Small intestine (tissue), 7 donors: ENCODE results near the gene NOMO2. TPM values are rescaled to one million over a fixed set of nuclear protein-coding genes. Genes with fewer than 3 reads are reported as not detected.
A peak's percentile ranks its signal among the peaks of the same experiment; 100 is the strongest.
"Not testable (repeated sequence)": the region's sequence is repeated elsewhere in the genome, so short reads cannot be mapped to it uniquely, and the experiment has no call there.

Experiments
- DNase-seq, 2 donors: peaks; one replicate each; pipeline versions ENCODE4 v3.0.0 to v3.0.0-alpha.2; 2013
- FAIRE-seq: peaks from 2 replicates; lab custom pipeline; 2012; peaks lifted over from hg19 to GRCh38; lab: Jason Lieb, UNC
- H3K27ac ChIP-seq, 3 donors: one replicate each; pipeline ENCODE4 v1.5.1; 2013; ENCODE audit warnings: low read length in 2 of 3, mild to moderate bottlenecking in 2 of 3, control low read depth in 1 of 3, inconsistent platforms in 1 of 3, low read depth in 1 of 3, moderate library complexity in 1 of 3
- H3K27me3 ChIP-seq, 3 donors: one replicate each; pipeline ENCODE4 v1.6.1; 2013; ENCODE audit warnings: low read length in 3 of 3, inconsistent platforms in 1 of 3; ENCODE audit not compliant: control insufficient read depth in 3 of 3, insufficient read depth in 3 of 3
- H3K36me3 ChIP-seq, 3 donors: one replicate each; pipeline ENCODE4 v1.6.1; 2013; ENCODE audit warnings: low read length in 3 of 3, inconsistent platforms in 1 of 3, low read depth in 1 of 3, mild to moderate bottlenecking in 1 of 3, moderate library complexity in 1 of 3; ENCODE audit not compliant: control insufficient read depth in 3 of 3, insufficient read depth in 2 of 3
- H3K4me1 ChIP-seq, 3 donors: one replicate each; pipeline ENCODE4 v1.6.1; 2013; ENCODE audit warnings: low read length in 2 of 3, inconsistent platforms in 1 of 3, low read depth in 1 of 3, mild to moderate bottlenecking in 1 of 3, moderate library complexity in 1 of 3; ENCODE audit not compliant: control insufficient read depth in 3 of 3, insufficient read depth in 2 of 3
- H3K4me3 ChIP-seq, 3 donors: one replicate each; pipeline ENCODE4 v1.5.1; 2013; ENCODE audit warnings: low read length in 3 of 3, control low read depth in 1 of 3, inconsistent platforms in 1 of 3, low read depth in 1 of 3, mild to moderate bottlenecking in 1 of 3, moderate library complexity in 1 of 3
- H3K9me3 ChIP-seq, 2 donors: one replicate each; pipeline ENCODE4 v1.6.1; 2013; ENCODE audit warnings: low read depth in 1 of 2, low read length in 1 of 2; ENCODE audit not compliant: control insufficient read depth in 2 of 2, insufficient read depth in 1 of 2
- WGBS, 3 donors: extraction: QIAGEN DNeasy Blood & Tissue Kit; methylation state at CpG; one replicate each; pipeline ENCODE4 v1.1.7; 2013; 5-methylcytosine and 5-hydroxymethylcytosine counted together
- polyA plus RNA-seq, 4 donors: library from polyadenylated mRNA; stranded (reverse) in 3 of 4; unstranded in 1 of 4; fragments of 200-250 nt in 3 of 4; fragments of 120-200 nt in 1 of 4; gene quantifications; one replicate each; pipeline versions ENCODE4 v1.2.1 to v1.2.3, GENCODE V29; 2013
- donor health status: healthy with polysubstance abuse.
- donor health status: control.
- donor health status: control.
- donor health status: Bipolar disorder and iron deficiency.
- donor health status: healthy.

NOMO2 gene
- polyA plus RNA-seq, 4 donors: 54.6 to 122 (median 74.3) TPM

DNA sequence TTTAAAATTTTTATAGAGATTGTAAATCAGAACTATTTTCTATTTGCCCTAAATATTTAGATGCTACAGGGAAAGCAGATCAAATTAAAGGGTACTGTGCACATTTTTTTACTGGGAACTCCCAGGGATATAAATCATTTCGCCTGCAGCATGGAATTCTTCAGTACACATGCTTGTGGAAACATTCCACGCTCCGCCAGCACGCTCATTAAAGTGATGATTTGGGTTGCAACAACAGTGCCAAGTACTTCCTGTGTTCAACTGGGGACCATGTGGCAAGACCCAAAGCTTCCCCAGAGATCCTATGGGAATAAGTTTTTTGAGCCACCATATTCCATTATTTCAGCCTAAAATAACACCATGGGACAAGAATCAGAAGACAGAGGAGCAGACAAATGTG, 35.4 kb upstream of the NOMO2 start:
- WGBS, 3 donors: 53 to 85% (median 75%) methylated on average over 4 of the region's 4 CpGs
- not testable (repeated sequence) for H3K9me3 ChIP-seq, H3K27me3 ChIP-seq, H3K27ac ChIP-seq, H3K36me3 ChIP-seq, FAIRE-seq, H3K4me1 ChIP-seq, H3K4me3 ChIP-seq, DNase-seq

DNA sequence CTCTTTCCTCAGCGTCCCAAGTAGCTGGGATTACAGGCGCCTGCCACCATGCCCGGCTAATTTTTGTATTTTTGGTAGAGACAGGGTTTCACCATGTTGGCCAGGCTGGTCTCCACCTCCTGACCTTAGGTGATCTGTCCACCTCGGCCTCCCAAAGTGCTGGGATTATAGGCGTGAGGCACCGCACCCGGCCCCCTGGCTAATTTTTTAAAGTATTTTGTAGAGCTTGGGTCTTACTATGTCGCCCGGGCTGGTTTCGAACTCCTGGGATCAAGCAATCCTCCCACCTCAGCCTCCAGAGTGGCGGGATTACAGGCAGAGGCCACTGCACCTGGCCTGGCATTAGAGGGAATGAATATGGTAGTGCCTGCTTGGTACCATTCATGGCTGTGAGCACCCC, 33.9 kb upstream of the NOMO2 start:
- 92 to 93% (median 92%) methylated on average over 11 of the region's 11 CpGs for WGBS, 3 donors
- not testable (repeated sequence) for H3K36me3 ChIP-seq, H3K9me3 ChIP-seq, H3K27ac ChIP-seq, H3K4me1 ChIP-seq, H3K4me3 ChIP-seq, DNase-seq, H3K27me3 ChIP-seq, FAIRE-seq

DNA sequence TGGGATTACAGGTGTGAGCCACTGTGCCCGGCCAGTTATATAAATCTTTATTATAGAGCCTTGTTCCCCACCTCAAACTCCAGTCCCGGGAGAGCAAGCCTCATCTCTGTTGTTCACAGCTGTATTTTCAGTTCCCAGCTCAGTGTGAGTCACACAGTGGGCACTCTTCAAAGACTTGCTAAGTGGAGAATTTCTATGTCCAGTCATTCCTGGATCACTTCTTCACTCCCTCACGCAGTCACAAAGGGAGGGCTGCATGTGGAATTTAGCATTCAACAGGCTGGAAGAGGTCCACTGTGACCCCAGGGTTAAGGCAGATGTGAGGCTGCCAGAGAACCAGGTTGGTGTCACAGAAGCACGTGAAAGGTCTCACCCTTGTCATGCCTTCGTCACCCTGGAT, 33.0 kb upstream of the NOMO2 start:
- not testable (repeated sequence) for H3K9me3 ChIP-seq, FAIRE-seq, H3K27me3 ChIP-seq, H3K27ac ChIP-seq, DNase-seq, H3K4me1 ChIP-seq, H3K36me3 ChIP-seq, H3K4me3 ChIP-seq
- 75 to 86% (median 78%) methylated on average over 5 of the region's 5 CpGs for WGBS, 3 donors

DNA sequence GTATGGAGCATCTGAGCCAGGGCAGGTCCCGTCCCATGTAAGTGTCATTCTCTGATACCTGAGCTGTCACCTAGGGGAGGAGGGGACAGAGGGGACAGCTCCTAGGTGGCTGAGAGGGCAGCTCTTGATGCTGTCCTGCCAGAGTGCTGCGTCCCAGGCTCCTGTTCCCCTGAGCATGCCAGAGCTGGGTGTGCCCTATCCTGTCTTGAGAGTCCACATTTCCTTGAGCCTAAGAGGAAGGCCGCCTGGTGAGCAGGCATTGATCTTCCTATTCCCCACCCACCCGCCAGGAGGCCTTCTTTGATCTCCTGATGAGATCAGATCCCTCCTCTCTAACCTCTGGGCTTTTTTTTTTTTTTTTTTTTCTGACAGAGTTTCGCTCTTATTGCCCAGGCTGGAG, 32.0 kb upstream of the NOMO2 start:
- not testable (repeated sequence) for FAIRE-seq, H3K4me3 ChIP-seq, H3K4me1 ChIP-seq, H3K27me3 ChIP-seq, H3K27ac ChIP-seq, H3K9me3 ChIP-seq, H3K36me3 ChIP-seq
- WGBS, 3 donors: 59 to 80% (median 72%) methylated on average over 5 of the region's 5 CpGs
- DNase-seq: peak; percentile 10 to 34

DNA sequence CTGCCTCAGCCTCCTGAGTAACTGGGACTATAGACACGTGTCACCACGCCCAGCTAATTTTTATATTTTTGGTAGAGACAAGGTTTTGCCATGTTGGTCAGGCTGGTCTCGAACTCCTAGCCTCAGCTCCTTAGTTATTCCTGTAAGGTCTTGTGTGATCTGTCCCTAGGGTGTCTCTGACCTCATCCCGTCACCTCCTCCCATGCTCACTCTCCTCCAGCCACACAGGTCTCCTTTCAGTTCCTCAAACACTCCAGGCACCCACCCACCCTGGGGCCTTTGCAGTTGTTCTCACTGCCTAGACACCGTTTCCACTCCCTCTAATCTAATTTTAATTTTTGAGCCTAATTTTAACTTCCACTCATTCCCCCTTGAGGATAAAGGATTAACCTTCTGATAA, 31.1 kb upstream of the NOMO2 start:
- FAIRE-seq, DNase-seq, H3K4me3 ChIP-seq, H3K36me3 ChIP-seq, H3K9me3 ChIP-seq, H3K27me3 ChIP-seq, H3K27ac ChIP-seq, H3K4me1 ChIP-seq: not testable (repeated sequence)
- 84 to 98% (median 93%) methylated on average over 3 to 5 of the region's 5 CpGs for WGBS, 3 donors

DNA sequence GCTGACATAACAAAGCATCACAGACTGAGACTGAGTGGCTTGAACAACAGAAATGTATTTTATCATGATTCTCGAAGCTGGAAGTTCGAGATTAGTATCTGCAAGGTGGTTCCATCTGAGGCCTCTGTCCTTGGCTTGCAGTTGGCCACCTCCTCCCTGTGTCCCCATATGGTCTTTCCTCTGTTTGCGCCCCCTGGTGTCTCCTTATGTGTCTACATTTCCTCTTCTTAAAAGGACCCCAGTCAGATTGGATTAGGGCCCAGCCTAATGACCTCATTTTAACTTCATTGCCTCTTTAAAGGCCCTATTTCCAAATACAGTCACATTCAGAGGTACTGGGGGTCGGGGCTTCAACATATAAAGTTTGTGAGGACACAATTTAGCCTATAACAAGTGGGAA, 30.0 kb upstream of the NOMO2 start:
- not testable (repeated sequence) for H3K4me1 ChIP-seq, H3K27ac ChIP-seq, H3K9me3 ChIP-seq, H3K27me3 ChIP-seq, H3K4me3 ChIP-seq, FAIRE-seq
- peak; percentile 20 to 39 for DNase-seq
- H3K36me3 ChIP-seq: peaks cover 0 to 13% (median 5%) of the 10 kb centered on the region in 3 donors
- 64 to 79% (median 79%) methylated on average over 4 of the region's 4 CpGs for WGBS, 3 donors

DNA sequence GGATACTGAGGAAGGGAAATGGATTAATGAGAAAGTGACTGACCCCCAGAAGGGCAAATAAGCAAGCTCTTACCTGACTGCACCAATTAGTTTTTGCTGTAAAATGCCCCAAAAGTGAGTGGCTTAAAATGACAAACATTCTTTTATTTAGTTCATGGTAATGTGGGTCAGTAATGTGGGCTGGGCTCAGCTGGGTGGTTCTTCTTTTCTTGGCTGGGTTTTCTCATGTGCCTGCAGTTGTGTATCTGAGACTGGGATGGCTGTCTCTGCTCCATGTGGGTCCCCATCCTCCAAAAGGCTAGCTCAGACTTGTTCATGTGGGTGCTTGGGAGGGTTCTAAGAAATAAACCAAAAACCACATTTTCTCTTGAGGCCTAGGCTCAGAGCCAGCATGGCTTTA, 29.5 kb upstream of the NOMO2 start:
- H3K4me1 ChIP-seq, H3K9me3 ChIP-seq, FAIRE-seq, H3K27me3 ChIP-seq, H3K4me3 ChIP-seq, H3K27ac ChIP-seq, DNase-seq: not testable (repeated sequence)
- H3K36me3 ChIP-seq: peaks cover 0 to 13% (median 5%) of the 10 kb centered on the region in 3 donors

DNA sequence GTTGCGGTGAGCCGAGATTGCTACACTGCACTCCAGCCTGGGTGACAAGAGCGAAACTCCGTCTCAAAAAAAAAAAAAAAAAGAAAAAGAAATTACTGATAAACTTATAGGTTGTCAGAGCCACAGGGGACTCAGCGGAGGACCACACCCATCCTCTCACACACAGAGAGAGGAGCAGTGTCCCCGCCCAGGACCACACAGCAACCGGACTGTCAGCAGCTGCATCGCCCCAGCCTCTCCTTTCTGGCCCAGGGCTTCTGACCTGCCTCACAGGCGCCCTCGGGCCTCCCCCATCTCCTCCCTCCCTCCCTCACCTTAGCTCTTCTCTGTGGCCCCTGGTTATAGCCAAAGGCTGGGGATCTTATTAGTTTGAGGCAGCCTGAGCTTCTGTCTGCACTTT, 27.9 kb upstream of the NOMO2 start:
- H3K27ac ChIP-seq: not testable (repeated sequence)

More for the DNA sequence above, 27.9 kb upstream of the NOMO2 start:
- H3K4me1 ChIP-seq, FAIRE-seq, DNase-seq, H3K27me3 ChIP-seq, H3K4me3 ChIP-seq, H3K9me3 ChIP-seq: not testable (repeated sequence)
- WGBS, 3 donors: 77 to 94% (median 93%) methylated on average over 7 to 10 of the region's 10 CpGs
- peaks cover 0 to 13% (median 4%) of the 10 kb centered on the region in 3 donors for H3K36me3 ChIP-seq
